ENCODE results near the gene OSBPL5.

GRCh38 chr11:3128356-3129180 is 36.5 kb downstream of the OSBPL5 start:
- TF ChIP-seq CTCF (IDR thresholded peaks at IDR 0.05): no peak
- no peak for TF ChIP-seq POLR2A (IDR thresholded peaks at IDR 0.05)
